Measurements from ENCODE around the gene ACVR2B. TPM values are rescaled to one million over a fixed set of nuclear protein-coding genes. Genes with fewer than 3 reads are reported as not detected.
A peak's percentile ranks its signal among the peaks of the same experiment; 100 is the strongest.

ACVR2B gene
- total RNA-seq, 1 donor from 2014 or later: 8.0 TPM

DNA sequence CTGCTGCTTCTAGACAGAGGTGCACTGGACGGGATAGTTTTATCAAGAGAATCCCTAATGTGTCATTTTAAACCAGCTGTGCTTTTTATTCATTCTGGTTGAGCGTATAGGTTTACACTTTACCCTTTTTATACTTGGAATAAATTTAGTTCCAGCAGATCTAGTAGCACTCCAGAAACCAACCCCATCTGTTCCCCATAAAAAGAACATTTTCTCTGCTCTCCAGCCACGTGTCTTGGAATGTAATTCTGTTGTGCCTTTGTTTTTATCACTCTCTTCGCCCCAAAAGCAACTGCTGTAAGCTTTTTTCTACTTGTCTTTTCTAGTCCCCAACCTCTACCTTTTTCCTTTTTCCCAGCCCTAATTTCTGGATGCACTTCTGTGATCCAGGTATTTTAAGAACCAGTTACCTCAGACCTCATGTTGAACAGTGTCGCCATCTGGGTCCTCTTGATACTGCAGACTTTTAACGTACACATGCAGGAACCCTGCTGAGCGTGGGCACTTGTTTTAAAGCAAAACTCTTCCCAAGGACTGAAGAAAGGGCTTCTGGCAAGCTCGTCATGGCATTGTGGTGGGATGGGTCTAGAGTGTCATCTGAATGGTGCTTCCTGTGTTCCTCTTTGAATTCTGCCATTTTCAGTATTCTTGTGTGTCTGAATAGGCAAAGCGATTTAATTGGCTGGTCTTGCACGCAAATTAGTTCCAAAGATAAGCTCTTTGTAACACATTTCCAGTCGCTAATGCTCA lies 36.8 kb downstream of the ACVR2B start:
- TF ChIP-seq, protein P1, sequence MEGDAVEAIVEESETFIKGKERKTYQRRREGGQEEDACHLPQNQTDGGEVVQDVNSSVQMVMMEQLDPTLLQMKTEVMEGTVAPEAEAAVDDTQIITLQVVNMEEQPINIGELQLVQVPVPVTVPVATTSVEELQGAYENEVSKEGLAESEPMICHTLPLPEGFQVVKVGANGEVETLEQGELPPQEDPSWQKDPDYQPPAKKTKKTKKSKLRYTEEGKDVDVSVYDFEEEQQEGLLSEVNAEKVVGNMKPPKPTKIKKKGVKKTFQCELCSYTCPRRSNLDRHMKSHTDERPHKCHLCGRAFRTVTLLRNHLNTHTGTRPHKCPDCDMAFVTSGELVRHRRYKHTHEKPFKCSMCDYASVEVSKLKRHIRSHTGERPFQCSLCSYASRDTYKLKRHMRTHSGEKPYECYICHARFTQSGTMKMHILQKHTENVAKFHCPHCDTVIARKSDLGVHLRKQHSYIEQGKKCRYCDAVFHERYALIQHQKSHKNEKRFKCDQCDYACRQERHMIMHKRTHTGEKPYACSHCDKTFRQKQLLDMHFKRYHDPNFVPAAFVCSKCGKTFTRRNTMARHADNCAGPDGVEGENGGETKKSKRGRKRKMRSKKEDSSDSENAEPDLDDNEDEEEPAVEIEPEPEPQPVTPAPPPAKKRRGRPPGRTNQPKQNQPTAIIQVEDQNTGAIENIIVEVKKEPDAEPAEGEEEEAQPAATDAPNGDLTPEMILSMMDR (conservative IDR thresholded peaks at IDR 0.05; ENCODE audit: low read depth, low read length): no peak
- no peak for DNase-seq (ENCODE audit: low read depth)
- no peak overlapping the region for H3K4me3 ChIP-seq (ENCODE audit: low read depth, low read length)

DNA sequence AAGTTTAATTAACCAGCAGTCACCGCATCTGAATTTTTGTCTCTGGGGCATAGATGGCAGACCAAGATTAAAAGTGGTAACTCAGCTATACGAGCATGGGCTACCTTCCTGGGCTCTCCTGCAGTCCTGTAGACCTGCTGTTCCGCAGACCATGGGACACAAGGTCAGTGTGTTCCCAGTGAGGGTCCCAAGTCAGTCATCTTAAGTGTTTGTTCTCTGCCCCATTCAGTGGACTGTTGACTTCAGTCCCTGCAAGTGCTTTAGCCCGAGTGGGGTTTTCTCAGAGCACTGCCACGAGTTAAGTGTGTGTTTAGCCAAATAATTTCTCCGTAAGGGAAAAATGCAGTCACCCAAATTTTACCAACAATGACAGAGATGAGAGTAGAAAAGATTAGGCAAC lies 37.5 kb downstream of the ACVR2B start:
- TF ChIP-seq, protein P1 (conservative IDR thresholded peaks at IDR 0.05; ENCODE audit: low read depth, low read length): no peak
- no peak overlapping the region for H3K4me3 ChIP-seq (ENCODE audit: low read depth, low read length)
- DNase-seq (ENCODE audit: low read depth): no peak

DNA sequence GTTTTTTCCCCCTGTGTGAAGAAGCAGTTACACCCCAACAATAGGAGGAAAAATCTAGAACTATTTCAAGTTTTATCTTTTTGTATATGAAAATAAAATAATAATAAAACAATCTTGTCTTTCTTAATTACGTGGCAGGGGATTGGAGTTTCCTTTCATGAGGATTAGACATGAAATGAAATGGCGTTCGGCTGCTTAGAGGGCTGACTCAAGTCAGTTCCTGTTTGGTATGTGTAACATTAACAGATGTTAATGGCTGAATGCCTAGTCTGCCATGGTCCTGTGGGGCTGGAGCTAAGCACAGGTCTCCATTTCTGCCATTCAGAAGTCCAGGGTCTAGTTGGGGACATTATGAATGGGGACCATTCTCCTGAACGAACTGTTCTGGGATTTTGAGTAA lies 39.3 kb downstream of the ACVR2B start:
- TF ChIP-seq, protein P1 (conservative IDR thresholded peaks at IDR 0.05; ENCODE audit: low read depth, low read length): no peak
- DNase-seq (ENCODE audit: low read depth): no peak
- H3K4me3 ChIP-seq (ENCODE audit: low read depth, low read length): no peak overlapping the region

DNA sequence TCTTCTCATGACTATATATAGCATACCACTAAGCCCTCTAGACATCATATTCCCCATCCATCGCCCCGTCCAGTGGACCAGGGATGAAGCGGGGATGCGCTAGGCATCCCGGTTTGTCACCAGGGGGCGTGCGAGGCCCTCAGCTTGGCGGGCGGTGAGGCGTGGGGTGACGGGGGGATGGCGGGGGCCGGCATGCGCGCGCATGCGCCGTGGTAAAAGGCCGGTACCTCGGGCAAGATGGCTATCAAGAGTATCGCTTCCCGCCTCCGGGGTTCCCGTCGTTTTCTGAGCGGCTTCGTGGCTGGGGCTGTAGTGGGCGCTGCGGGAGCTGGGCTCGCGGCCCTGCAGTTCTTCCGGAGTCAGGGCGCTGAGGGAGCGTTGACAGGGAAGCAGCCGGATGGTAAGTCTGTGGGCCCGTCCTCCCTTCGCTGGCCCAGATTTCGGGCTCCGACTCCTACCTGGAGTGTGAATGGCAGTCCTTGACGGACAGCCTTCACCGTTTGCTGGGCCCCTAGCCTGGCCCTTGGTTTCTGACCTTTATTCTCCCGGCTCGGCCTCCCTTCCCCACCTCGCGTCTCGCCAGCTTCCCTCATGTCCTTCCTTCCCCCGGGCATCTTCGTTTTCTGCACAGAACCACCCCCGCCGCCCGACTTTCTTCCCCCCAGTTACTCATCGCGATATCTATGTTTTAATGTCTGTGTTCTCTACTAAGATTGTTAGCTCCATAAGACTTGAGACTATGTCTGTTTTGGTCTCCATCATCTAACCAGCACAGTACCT lies 42.6 kb downstream of the ACVR2B start, which contains the start of gene EXOG:
TSS of gene EXOG (plus strand) at position 210 of the 780 bp plus-strand sequence. CDS start at position 238, 28 bp downstream.
- TF ChIP-seq, protein P1 (conservative IDR thresholded peaks at IDR 0.05; ENCODE audit: low read depth, low read length): peak; percentile 85
- no peak for DNase-seq (ENCODE audit: low read depth)
- peak within 1 kb of the TSS; percentile 73 for H3K4me3 ChIP-seq (ENCODE audit: low read depth, low read length)

DNA sequence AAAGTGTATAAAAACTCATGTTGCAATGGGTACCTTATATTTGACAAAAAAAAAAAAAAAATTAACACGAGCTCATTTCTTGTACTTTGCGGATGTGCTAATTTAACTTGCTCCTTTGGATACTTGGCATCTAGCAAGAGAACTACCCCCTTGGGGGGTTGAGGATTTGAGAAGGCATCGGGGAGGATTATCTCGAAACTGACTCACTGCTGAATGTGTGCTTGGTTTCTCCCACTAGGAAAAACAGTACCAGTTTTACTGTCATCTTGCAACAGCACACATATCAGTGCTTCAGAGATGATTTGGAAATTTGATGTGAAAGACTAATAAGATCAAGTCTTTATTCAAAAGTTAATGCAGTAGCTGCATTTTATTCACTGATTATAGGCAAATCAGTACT lies 43.3 kb downstream of the ACVR2B start:
- peak overlapping the region; percentile 73 for H3K4me3 ChIP-seq (ENCODE audit: low read depth, low read length)
- TF ChIP-seq, protein P1 (conservative IDR thresholded peaks at IDR 0.05; ENCODE audit: low read depth, low read length): no peak
- DNase-seq (ENCODE audit: low read depth): no peak

DNA sequence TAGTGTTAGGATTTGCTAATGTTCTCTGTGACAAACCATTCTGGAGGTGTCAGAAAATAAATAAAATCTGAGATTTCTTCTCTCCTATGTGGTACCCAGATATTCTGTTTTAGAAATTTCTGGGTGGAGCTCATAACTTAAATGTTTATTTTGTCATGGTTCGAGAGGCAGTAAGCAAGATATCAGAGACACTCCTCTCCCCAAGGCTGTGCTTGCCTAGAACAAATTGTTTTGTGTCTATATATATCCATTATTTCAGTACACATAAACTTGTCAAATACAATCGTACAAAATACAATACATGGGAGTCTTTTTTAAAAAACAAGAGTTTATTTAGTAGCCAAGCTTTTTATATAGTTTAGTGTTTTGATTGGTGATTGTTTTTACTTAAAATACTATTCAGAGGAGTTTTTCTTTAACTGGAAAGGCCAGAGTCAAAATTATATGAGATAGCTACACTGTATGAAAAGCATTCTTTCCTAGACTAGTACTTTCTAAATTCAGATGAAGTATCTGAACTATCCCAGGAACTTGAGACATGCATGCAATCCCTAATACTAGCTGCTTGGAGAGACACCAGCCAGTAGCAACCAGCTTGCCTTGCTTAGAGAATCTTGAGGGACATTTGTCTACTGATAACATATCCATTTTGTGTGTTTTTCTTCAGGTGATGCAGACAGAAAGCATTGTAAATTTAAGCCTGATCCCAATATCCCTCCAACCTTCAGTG lies 47.2 kb downstream of the ACVR2B start:
- DNase-seq (ENCODE audit: low read depth): no peak
- TF ChIP-seq, protein P1 (conservative IDR thresholded peaks at IDR 0.05; ENCODE audit: low read depth, low read length): no peak
- no peak overlapping the region for H3K4me3 ChIP-seq (ENCODE audit: low read depth, low read length)

Data from epithelial cell of proximal tubule (primary cell).